COLO668 (cell line): ENCODE results near the gene NDC1.
"Not testable (repeated sequence)": the region's sequence is repeated elsewhere in the genome, so short reads cannot be mapped to it uniquely, and the experiment has no call there.

ENCODE experiments used
- DNase-seq: peaks from one replicate; lab custom pipeline; 2025; ENCODE audit not compliant: unreplicated experiment; lab: John Stamatoyannopoulos, UW

Gene NDC1

DNA sequence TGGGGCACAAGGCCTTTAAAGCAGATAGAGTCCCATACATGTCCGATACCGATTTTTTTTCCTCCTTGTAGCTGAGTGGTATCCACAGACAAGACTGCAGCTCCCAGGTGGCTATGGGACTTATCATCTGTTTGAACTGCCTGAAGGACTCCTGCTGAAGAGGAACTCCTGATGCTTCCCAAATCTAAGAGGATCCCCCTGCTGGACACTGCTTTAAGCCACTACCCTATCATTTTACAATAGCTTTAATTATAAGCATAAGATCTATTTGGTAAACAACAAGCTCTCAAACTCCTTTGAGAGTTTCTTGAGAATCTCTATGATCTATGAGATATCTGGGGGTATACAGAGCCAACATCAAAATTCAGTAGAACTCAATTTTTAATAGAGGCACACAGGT lies 11.7 kb downstream of the NDC1 start:
- no peak for DNase-seq

DNA sequence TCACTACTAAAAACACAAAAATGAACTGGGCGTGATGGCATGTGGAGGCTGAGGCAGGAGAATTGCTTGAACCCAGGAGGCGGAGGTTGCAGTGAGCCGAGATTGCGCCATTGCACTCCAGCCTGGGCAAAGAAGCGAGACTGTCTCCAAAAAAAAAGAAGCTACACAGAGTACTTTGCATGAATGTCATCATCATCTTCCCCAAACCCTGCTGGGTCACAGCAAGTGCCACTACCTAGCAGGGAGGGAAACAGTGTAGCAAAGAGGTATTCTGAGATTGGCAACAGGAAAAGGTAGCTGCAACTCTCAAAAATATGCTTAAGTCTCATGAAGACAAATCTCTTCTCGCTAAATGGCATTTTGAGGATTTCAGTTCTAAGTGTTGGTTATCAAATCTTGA lies 12.8 kb downstream of the NDC1 start:
- DNase-seq: no peak

DNA sequence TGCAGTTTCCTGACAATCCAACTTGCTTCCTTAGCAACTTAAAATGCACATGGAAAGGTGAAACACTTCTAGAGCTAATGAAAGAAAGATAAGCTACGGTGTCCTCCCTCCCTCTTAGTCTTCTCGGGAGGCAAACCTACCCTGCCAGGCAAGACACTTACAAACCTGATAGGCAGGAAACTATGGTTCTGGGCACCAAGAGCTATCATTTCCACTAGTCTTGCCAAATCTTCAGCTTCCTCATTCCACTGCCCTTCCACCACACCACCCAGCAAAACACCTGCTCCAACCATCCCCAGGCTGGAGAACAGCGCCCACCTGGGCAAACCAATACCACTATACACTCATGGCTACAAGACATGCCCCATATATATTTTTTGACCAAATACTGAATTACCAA lies 15.2 kb downstream of the NDC1 start:
- DNase-seq: no peak

DNA sequence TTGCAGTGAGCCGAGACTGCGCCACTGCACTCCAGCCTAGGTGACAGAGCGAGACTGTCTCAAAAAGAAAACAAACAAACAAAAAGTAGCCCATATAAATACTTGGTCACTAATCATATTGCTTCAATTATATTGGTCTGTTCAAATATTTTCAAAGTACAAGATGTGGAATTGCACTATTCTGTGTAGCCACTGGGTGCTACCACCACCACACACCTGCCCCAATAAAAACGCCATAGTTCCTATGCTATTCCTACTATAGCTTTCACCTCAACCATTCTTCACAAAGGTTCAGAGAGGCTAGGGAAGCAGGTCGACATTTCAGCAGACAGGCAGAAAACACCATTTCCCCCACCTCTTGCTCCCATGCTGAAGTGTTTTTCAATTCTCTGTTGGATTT lies 16.7 kb downstream of the NDC1 start:
- no peak for DNase-seq

DNA sequence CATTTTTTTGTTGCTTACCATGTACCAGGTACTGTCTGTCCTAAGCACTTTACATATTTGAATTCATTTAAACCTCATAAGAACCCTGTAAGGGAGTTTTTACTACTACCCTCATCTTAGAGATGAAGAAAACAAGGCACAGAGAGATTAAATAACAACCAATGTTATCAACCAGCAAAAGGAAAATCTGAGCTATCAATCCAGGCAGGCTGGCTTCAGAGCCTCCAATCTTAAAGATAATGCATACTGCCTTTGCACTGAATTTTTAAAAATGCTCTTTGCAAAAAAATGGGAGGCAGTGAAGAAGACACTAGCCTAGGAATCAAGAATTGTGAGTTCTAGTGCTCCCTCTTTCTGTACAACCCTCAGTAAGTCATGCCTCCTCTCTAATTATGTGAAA lies 18.7 kb downstream of the NDC1 start:
- no peak for DNase-seq

DNA sequence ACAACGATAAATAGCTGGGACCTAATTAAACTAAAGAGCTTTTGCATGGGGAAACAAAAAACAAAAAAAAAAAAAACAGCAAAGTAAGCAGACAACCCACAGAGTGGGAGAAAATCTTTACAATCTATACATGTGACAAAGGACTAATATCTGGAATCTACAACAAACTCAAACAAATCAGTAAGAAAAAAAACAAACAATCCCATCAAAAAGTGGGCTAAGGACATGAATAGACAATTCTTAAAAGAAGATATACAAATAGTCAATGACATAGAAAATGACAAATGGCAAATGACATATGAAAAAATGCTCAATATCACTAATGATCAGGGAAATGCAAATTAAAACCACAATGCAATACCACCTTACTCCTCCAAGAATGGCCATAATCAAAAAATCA lies 21.5 kb downstream of the NDC1 start:
- DNase-seq: not testable (repeated sequence)

DNA sequence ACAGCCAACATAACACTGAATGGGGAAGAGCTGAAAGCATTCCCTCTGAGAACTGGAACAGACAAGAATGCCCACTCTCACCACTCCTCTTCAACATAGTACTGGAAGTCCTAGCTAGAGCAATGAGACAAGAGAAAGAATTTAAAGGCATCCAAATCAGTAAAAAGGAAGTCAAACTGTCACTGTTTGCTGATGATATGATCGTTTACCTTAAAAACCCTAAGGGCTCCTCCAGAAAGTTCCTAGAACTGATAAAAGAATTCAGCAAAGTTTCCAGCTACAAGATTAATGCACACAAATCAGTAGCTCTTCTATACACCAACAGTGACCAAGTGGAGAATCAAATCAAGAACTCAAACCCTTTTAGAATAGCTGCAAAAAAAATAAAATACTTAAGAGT lies 22.6 kb downstream of the NDC1 start:
- DNase-seq: not testable (repeated sequence)

DNA sequence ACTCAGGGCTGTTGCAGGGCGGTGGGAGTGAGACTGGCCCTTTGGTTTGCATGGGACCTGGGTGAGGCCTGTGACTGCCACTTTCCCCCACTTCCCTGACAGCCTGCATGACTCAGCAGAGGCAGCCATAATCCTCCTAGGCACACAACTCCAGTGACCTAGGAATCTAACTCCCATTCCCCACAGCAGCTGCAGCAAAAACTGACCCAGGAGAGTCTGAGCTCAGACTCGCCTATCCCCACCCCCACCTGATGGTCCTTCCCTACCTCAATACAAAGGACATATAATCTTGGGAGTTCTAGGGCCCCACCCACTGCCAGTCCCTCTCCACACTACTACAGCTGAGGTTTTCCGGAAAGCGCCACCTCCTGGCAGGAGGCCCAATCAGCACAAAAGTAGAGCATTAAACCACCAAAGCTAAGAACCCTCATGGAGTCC lies 26.7 kb downstream of the NDC1 start:
- DNase-seq: no peak

DNA sequence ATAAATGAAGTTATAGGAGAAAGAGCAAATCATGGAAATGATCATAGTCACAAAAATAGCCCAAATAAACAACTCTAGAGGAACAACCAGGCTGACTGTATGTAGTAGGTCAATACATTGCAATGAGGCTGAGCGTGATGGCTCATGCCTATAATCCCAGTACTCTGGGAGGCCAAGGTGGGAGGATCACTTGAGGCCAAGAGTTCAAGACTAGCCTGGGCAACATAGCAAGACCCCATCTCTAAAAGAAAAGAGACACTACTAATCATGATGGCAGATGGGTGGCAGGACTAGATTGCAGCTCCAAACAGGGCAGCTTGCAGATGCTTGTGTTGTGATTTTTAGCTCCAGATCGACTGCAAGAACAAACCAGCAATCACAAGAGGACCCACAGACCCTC lies 27.6 kb downstream of the NDC1 start:
- no peak for DNase-seq

DNA sequence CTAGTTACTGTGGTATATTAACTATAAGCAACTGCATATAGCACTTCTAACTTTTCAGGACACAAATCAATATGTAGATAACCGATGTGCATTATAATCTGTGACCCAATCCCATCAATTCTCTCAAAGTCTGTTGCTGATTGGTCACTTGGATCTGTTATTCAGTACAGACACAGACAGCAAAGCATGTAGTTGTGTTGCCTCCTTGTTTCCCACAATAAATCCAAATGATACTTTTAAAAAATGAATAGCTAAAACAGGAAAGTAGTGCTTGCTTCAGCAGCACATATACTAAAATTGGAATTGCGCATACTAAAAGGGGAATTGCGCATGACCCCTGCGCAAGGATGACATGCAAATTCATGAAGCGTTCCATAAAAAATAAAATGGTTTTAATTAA lies 28.1 kb downstream of the NDC1 start:
- DNase-seq: no peak

DNA sequence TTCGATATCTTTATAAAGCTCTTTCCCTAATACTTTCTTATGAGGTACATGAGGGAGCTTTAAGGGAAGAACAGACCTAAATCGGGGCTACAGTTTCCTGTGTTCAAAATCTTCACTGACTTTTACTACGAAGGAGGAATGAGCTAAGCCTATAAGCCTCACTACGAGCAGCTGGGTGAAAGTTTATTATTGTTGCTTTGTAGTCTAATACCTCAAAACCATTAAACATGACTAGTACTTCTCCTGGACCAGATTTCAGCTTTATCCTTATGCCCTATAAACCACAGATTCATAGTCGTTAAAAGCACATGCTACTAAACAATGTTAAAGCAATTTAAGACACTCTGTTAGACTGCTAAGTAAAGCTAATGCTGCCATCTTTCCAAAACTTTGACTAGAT lies 30.2 kb downstream of the NDC1 start:
- no peak for DNase-seq

DNA sequence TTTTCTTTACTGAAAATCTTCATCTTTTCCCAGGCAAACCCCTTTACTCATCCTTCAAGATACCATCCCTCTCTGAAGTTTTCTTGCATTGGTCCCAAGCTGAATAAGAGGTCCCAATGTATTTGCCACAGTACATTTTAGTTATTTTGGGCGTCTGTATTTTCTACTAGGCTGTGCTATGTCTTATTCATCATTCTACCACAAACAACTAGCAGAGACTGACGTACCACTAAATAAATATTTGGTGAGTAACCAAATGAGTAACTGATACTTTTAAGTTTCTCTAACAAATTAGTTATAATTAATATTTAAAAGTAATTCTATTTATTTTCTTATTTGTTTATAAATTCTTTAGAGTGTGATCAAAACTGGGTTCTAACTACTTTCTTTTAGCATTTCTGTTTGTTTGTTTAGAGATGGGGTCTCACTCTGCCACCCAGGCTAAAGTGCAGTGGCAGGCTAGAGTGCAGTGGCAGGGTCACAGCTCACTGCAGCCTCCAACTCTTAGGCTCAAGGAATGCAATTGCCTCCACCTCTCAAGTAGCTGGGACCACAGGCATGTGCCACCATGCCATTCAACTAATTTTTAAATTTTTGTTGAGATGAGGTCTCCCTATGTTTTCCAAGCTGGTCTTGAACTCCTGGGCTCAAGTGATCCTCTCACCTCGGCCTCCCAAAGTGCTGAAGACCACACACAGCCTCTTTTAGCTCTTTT lies 33.1 kb downstream of the NDC1 start:
- no peak for DNase-seq

DNA sequence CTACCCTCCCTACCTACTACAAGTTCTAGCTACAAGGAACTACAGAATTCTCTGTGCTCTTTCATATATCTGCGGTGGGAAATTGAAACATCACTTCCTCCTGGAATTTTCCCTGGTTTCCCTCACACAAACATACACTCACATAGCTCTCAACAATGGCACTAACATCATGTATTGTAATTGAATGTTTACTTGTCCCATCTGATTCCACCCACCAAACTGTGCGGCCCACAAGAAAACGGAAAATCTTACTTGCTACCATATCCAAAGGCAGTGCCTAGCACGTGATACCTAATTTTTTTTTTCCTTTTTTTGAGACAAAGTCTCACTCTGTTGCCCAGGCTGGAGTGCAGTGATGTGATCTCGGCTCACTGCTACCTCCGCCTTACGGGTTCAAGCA lies 33.9 kb downstream of the NDC1 start:
- no peak for DNase-seq

DNA sequence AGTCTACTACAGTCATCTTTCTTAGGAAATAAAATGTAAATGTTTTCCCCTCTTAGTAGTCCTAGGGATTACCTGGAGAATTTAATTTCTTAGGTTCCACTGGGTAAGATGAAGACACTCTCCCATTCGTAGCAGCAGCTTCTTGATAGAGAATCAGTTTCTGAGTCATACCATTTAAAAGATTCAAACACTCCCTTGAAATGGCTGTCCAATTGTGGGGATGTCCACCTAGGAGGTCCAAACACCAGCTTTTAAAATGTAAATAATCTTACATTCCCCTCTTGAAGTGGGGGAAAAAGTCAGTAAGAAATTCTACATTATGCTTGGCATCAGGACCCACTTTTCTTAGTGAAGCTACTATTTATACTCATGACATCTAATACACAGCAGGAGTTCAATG lies 37.5 kb downstream of the NDC1 start:
- DNase-seq: no peak

DNA sequence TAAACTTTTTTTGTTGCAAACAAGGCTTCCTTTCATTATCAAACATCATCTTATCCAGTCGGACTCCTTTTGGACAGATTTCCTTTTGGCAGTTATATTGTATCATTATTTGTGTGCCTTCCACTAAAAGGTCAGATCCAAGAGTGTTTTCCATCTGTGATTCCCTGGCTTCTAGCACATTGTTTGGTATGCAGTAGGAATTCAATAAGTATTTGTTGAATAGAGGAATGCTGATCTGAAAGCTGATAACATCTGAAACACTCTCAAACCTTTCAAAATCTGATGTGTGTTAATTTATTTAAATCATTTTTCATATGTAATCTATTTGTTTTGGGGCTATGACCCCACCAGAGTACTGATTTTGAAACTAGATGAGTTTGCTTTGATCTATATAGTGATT lies 39.0 kb downstream of the NDC1 start:
- DNase-seq: no peak

DNA sequence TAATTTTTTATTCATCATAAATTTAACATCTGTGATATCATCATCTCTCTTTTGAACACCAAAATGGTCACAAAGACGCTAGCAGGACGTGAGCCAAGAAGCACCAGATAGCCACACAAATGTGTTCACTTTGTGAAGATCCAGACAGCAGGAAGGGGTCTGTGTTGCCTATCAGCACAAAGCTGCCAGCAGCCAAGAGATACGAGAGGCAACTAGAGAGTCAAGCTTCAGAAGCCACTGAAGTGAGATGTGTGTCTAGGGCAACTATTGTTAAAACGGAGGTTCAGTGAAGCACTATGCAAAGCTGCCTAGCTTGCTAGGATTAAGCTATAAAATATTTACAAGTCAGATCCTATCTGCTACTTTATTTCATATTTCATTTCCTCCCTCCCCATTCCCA lies 45.3 kb downstream of the NDC1 start:
- DNase-seq: no peak

DNA sequence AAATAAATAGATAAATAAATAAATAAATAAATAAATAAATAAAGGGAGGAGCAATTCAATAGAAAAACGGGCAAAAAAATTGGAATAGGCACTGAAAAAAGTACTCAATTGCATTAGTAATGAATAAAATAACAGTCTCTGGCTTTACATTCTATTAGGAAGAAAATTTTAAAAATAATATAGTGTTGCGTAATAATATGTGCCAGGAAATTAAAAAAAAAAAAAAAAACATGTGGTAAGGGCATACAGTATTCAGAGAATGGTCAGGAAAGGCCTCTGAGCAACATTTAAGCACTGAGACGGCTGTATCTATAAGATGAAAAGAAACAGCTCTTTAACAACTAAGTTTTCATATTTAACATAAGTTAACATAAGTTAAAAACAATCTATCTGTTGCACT lies 50.4 kb downstream of the NDC1 start:
- DNase-seq: no peak

DNA sequence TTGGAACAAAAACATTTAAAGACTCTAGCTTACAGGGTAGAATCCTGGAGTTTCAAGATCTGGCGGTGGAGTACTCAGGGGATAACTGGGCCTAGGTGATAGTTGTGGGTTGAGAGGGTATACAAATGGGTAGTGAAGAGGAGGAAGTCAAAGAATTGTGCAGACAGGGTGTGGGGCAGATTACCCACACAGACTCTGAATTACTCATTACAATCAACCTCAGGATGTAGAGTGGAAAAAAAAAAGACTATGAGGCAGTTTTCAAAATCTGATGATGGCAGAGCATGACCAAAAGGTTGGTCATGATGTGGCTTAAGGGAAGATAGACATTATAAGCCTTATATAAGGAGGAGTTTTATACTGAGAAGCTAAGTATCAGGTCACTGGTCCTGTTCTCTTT lies 55.0 kb downstream of the NDC1 start:
- no peak for DNase-seq

DNA sequence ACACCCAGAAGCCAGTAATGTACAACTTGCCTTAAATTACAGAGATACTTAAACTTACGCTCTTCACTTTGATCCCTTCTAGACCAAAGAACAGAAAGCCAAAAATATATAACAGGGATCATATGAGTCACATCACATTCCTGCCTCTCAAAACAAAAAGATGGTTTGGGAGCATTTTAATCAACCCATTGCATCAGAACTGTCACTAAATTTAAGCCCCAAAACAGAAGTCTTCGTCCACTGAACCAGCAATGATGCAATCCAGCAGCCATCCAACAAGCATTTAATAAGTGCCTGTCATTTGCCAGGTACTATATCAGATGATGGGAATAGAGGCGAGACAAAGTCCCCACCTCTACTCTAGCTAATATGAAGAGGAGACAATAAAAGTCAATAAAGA lies 56.4 kb downstream of the NDC1 start:
- no peak for DNase-seq

DNA sequence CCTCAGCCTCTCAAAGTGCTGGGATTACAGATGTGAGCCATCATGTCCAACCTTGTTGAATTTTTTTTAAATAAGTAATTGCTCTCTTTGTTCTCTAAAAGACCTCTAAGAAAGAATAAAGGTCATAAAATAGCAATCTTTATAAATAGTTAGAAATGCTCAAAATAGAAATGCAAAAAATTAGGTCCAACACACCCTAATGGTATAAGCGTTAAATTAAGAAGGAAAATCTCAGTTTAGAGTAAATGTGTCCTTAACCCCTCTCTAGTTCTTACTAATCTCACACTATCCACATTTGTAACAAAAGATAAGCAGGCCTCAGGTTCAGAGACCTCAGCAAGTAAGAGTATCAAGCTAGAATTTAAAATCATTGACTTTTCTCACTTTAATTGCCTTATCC lies 60.8 kb downstream of the NDC1 start:
- DNase-seq: no peak

DNA sequence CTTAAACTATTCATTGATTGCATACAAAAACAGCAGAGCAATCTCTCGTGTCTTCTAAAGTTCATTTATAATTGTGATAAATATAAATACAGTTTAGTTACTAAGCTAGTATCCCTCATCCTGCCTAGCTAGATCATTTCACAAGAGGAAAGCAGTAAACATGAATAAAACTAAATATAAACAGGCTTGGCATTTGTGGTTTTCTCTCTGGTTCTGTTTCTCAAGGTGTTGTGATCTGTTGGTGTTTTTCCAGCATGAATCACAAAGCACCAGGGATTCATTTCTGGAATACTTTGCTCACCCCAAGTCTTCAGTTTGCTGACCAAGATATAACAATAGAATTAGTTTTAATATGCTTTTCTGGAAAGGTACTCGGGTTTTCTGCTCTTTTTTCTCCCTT lies 66.4 kb downstream of the NDC1 start:
- no peak for DNase-seq

DNA sequence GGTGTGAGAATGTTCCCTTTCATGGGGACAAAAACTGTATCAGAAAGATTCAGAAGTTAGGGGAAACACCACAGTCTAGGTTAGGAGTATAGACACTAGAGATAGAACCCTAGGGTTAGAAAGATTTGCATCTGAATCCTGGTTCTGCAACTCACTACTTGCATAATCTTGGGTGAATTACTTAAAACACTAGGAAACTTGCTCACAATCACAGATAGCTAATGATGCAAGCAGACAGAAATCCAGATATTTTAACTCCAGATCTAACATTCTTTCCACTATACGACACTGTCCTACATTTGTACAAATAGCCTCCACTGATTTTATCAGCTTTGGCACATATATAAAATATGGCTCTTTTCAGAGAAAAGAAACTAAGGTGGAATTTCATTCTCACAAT lies 68.3 kb downstream of the NDC1 start:
- DNase-seq: no peak

DNA sequence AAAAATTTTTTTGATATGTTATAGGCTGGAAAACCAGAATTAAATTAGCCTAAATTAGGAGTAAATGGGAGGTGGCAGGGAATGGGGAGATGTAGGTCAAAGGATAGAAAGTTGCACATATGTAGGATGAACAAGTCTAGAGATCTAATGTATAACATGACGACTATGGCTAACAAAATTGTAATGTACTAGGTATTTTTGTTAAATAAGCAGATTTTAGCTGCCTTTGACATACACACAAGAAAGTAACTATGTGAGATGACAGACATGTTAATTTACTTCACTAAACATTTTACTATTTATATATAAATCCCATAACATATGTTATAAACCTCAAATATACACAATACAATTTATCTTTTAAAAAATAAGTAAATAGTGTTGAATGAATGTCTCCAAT lies 68.9 kb downstream of the NDC1 start:
- no peak for DNase-seq
